HG03460 (cell line): ENCODE measurements around the gene CBFB.
A peak's percentile ranks its signal among the peaks of the same experiment; 100 is the strongest.
"Not testable (repeated sequence)": the region's sequence is repeated elsewhere in the genome, so short reads cannot be mapped to it uniquely, and the experiment has no call there.

ENCODE experiments used
- ATAC-seq: cut with Tn5 transposase; IDR thresholded peaks from one replicate; pipeline ENCODE4 v1.9.1; 2021; ENCODE audit not compliant: unreplicated experiment

The CBFB gene

GRCh38 chr16:67028696-67029253 is at the start of gene CBFB:
TSS of gene CBFB (plus strand) at chr16:67029149. CDS start at chr16:67029408, 259 bp downstream.
- peak; percentile 70 for ATAC-seq

GRCh38 chr16:66983033-66983432 is 45.9 kb upstream of the CBFB start:
- ATAC-seq: no peak

GRCh38 chr16:66984892-66985311 is 44.0 kb upstream of the CBFB start:
- ATAC-seq: no peak

- ATAC-seq: no peak
These were observed 42.4 kb upstream of the CBFB start for GRCh38 chr16:66986559-66986958.

GRCh38 chr16:66988197-66988788 is 40.7 kb upstream of the CBFB start, which contains the start of gene CES4A:
TSS of gene CES4A (plus strand) at chr16:66988589. CDS start at chr16:66988773, 184 bp downstream.
- no peak for ATAC-seq

- no peak for ATAC-seq
These were observed 37.3 kb upstream of the CBFB start for GRCh38 chr16:66991545-66992077.

GRCh38 chr16:66993558-66993957 is 35.4 kb upstream of the CBFB start:
- ATAC-seq: not testable (repeated sequence)

- no peak for ATAC-seq
These were observed 32.5 kb upstream of the CBFB start for GRCh38 chr16:66996324-66996982.

- no peak for ATAC-seq
These were observed 32.0 kb upstream of the CBFB start for GRCh38 chr16:66996983-66997358.

GRCh38 chr16:67000384-67001351 is 28.3 kb upstream of the CBFB start:
- ATAC-seq: no peak

GRCh38 chr16:67001726-67002125 is 27.2 kb upstream of the CBFB start:
- ATAC-seq: no peak

- ATAC-seq: no peak
These were observed 21.9 kb upstream of the CBFB start for GRCh38 chr16:67006930-67007658.

- ATAC-seq: no peak
These were observed 19.8 kb upstream of the CBFB start for GRCh38 chr16:67009158-67009557.

GRCh38 chr16:67011274-67011673 is 17.7 kb upstream of the CBFB start:
- no peak for ATAC-seq

- no peak for ATAC-seq
These were observed 15.6 kb upstream of the CBFB start for GRCh38 chr16:67013233-67013822.

- ATAC-seq: no peak
These were observed 14.9 kb upstream of the CBFB start for GRCh38 chr16:67013823-67014633.

GRCh38 chr16:67014634-67015312 is 14.2 kb upstream of the CBFB start:
- no peak for ATAC-seq

- ATAC-seq: no peak
These were observed 13.6 kb upstream of the CBFB start for GRCh38 chr16:67015313-67015731.

- no peak for ATAC-seq
These were observed 12.8 kb upstream of the CBFB start for GRCh38 chr16:67016143-67016542.
